Cardiac muscle cell (in vitro differentiated cells and primary cell): Measurements from ENCODE around the gene YWHAB. TPM values are rescaled to one million over a fixed set of nuclear protein-coding genes. Genes with fewer than 3 reads are reported as not detected.
A peak's percentile ranks its signal among the peaks of the same experiment; 100 is the strongest.

Source experiments
- DNase-seq, 2 donors: peaks; one replicate each; pipeline versions ENCODE4 v3.0.0 to v3.0.0-alpha.2; 2010 to 2017; ENCODE audit warnings: low read depth in 1 of 2, low spot score in 1 of 2
- H3K27ac ChIP-seq: fragments of 200-600 bp; sonication (generic); 2 replicates; pipeline ENCODE4 v1.5.1; 2016
- H3K27me3 ChIP-seq: fragments of 200-600 bp; sonication (generic); 2 replicates; pipeline ENCODE4 v1.6.0; 2016; ENCODE audit warnings: control low read depth
- H3K36me3 ChIP-seq: fragments of 200-600 bp; sonication (generic); 2 replicates; pipeline ENCODE4 v1.5.1; 2016; ENCODE audit warnings: control low read depth
- H3K4me1 ChIP-seq: fragments of 200-600 bp; sonication (generic); 2 replicates; pipeline ENCODE4 v1.8.1; 2017; ENCODE audit warnings: low read depth, mild to moderate bottlenecking, mixed run types
- H3K4me3 ChIP-seq: fragments of 200-600 bp; sonication (generic); 2 replicates; pipeline ENCODE4 v1.5.1; 2016; ENCODE audit warnings: mild to moderate bottlenecking
- H3K9me3 ChIP-seq: fragments of 200-600 bp; sonication (generic); 2 replicates; pipeline ENCODE4 v1.5.1; 2017; ENCODE audit warnings: low read depth, mild to moderate bottlenecking, control low read depth
- polyA plus RNA-seq: library from polyadenylated mRNA; unstranded; fragments of >200 nt; fragmentation: Nextera tagmentation; extraction: Ambion mirVana; gene quantifications from 2 replicates; pipeline ENCODE4 v1.2.1, GENCODE V29; 2016
- total RNA-seq: library from RNA; depleted of rRNA; stranded (reverse); fragments of >200 nt; gene quantifications from 2 replicates; pipeline ENCODE4 v1.2.3, GENCODE V29; 2016
- TF ChIP-seq, protein P1 (sequence below): IDR thresholded peaks from 2 replicates; pipeline ENCODE4 v1.5.1; 2012; ENCODE audit warnings: low read depth, mild to moderate bottlenecking, low read length

YWHAB gene
- total and polyA plus RNA-seq, 2 experiments from 2014 or later = 66.0 to 242 TPM

DNA sequence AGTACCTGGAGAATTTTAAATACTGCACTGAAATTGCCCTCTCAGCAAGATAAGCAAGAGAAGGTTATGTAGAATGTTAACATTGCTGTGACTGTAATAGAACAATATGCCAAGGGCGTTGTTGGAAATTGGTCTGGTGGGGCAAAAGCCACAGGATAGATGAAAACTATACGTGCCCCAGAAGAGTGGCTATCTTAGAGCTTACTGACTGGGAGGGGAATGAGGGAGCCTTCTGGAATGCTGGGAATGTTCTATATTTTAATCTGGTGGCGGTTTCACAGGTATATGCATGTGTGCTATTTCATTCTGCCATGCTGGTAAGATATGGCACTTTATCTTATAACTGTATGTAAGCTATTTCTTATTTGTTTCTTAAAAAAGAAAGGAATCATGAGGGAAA is 35.2 kb upstream of the YWHAB start:
- Histone ChIP-seq H3K27ac (no peak overlapping the region), H3K36me3 (no peaks in the 10 kb centered on the region), H3K27me3 (no peaks in the 10 kb centered on the region), H3K4me3 (no peak overlapping the region), H3K9me3 (no peaks in the 10 kb centered on the region), H3K4me1 (no peaks in the 10 kb centered on the region)
- no peak for DNase-seq
- TF ChIP-seq, protein P1, sequence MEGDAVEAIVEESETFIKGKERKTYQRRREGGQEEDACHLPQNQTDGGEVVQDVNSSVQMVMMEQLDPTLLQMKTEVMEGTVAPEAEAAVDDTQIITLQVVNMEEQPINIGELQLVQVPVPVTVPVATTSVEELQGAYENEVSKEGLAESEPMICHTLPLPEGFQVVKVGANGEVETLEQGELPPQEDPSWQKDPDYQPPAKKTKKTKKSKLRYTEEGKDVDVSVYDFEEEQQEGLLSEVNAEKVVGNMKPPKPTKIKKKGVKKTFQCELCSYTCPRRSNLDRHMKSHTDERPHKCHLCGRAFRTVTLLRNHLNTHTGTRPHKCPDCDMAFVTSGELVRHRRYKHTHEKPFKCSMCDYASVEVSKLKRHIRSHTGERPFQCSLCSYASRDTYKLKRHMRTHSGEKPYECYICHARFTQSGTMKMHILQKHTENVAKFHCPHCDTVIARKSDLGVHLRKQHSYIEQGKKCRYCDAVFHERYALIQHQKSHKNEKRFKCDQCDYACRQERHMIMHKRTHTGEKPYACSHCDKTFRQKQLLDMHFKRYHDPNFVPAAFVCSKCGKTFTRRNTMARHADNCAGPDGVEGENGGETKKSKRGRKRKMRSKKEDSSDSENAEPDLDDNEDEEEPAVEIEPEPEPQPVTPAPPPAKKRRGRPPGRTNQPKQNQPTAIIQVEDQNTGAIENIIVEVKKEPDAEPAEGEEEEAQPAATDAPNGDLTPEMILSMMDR = no peak

DNA sequence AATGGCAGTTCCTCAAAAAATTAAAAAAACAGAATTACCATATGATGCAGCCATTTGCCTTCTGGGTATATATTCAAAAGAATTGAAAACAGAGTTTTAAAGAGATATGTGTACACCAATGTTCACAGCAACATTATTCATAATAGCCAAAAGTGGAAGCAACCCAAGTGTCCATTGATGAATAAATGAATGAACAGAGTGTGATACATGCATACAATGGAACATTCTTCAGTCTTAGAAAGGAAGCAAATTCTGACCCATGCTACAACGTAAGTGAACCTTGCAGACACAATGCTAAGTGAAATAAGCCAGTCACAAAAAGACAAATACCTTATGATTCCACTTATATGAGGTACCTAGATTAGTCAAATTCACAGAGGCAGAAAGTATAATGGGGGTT is 34.7 kb upstream of the YWHAB start:
- no peak overlapping the region for H3K4me3 ChIP-seq
- no peaks in the 10 kb centered on the region for H3K27me3 ChIP-seq
- TF ChIP-seq, protein P1 = no peak

DNA sequence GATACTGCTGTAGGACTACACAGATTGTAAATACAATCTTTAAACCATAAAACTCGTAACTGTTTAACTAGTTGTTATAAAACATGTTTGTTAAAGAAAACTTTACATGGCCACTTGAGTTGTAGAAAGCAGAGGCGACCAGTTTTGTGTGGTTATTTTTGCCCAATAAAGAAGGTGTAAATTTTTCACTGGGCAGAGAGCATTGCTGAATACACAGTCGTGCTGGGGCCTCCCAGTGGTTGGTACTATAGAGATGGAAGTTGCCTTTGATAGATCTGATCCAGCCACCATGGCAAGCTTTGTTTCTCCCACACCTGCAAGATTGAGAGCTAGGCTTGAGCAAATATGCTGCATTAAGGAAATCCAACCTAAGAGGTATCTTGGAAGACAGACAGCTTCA is 34.0 kb upstream of the YWHAB start:
- no peak for DNase-seq
- no peak overlapping the region for H3K27ac ChIP-seq
- no peak overlapping the region for H3K4me3 ChIP-seq
- no peaks in the 10 kb centered on the region for H3K36me3 ChIP-seq
- no peaks in the 10 kb centered on the region for H3K27me3 ChIP-seq
- TF ChIP-seq, protein P1 = no peak
- no peaks in the 10 kb centered on the region for H3K9me3 ChIP-seq
- no peaks in the 10 kb centered on the region for H3K4me1 ChIP-seq

More for the DNA sequence above, 34.7 kb upstream of the YWHAB start:
- no peak overlapping the region for H3K27ac ChIP-seq
- no peaks in the 10 kb centered on the region for H3K36me3 ChIP-seq
- H3K9me3 ChIP-seq = no peaks in the 10 kb centered on the region
- no peaks in the 10 kb centered on the region for H3K4me1 ChIP-seq
- DNase-seq = no peak

DNA sequence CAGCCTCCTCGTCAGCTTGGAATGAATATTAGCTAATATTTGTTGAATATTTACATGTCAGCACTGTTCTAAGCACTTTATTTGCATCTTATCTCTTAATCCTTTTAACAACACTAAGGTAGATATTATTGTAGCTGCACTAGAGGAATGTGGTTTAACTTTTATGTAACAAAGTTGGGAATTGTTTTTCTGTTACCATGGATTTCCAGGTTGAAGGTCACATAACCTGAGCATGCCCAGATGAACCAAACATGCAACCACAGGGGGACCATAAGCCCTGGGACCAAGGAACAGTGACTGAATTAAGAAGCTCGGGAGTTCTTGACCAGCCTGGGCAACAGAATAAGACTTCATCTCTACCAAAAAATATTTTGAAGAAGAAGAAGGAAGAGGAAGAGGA is 29.1 kb upstream of the YWHAB start:
- TF ChIP-seq, protein P1 = no peak
- no peaks in the 10 kb centered on the region for H3K27me3 ChIP-seq
- no peak overlapping the region for H3K4me3 ChIP-seq
- no peak overlapping the region for H3K27ac ChIP-seq
- no peaks in the 10 kb centered on the region for H3K4me1 ChIP-seq
- H3K9me3 ChIP-seq = no peaks in the 10 kb centered on the region
- H3K36me3 ChIP-seq = no peaks in the 10 kb centered on the region
- DNase-seq = no peak

DNA sequence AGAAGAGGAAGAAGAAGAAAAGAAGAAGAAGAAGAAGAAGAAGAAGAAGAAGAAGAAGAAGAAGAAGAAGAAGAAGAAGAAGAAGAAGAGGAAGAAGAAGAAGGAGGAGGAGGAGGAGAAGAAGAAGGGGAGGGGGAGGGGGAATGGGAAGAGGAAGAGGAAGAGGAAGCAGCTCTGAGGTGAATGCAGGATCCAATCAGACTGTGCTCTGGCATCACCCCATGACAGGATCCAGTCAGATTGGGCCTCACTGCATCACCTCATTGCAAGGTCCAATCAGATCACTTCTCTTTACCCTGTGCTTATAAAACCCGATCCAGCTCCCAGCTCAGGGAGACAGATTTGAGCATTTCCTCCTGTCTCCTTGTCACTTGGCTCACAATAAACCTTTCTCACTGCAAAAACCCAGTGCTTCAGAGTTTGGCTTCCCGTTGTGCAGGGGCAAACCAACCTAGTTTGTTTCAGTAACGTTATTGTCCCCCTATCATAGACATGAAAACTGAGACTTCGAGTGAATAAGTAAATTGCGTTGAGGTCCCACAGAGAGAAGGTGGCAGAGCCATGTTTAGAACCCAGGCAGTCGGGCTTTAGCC is 28.6 kb upstream of the YWHAB start:
- Histone ChIP-seq H3K27ac (no peak overlapping the region), H3K4me3 (no peak overlapping the region), H3K4me1 (no peaks in the 10 kb centered on the region), H3K36me3 (no peaks in the 10 kb centered on the region), H3K27me3 (no peaks in the 10 kb centered on the region), H3K9me3 (no peaks in the 10 kb centered on the region)
- TF ChIP-seq, protein P1 = no peak
- DNase-seq = peak in 1 of 2 donors; percentile 4
